Left lung (tissue), 10 donors: ENCODE data around the gene GEMIN2. TPM values are rescaled to one million over a fixed set of nuclear protein-coding genes. Genes with fewer than 3 reads are reported as not detected.
"Not testable (repeated sequence)": the region's sequence is repeated elsewhere in the genome, so short reads cannot be mapped to it uniquely, and the experiment has no call there.

ENCODE experiments used
- ATAC-seq: fragments of 200-7000 bp; cut with Tn5 transposase; one replicate; pipeline ENCODE4 v1.9.1; 2020; ENCODE audit warnings: moderate library complexity
- DNase-seq, 4 donors: peaks; one replicate each; pipeline ENCODE4 v3.0.0-alpha.2; 2013 to 2020
- H3K27ac ChIP-seq, 2 donors: fragments of 200-600 bp; sonication (generic) in 1 of 2; one replicate each; pipeline versions ENCODE4 v1.5.0 to v1.8.0; 2020 to 2021
- H3K27me3 ChIP-seq, 2 donors: fragments of 200-600 bp; sonication (generic) in 1 of 2; one replicate each; pipeline versions ENCODE4 v1.5.0 to v1.8.0; 2020 to 2021
- H3K36me3 ChIP-seq, 2 donors: fragments of 200-600 bp; sonication (generic) in 1 of 2; one replicate each; pipeline versions ENCODE4 v1.5.0 to v1.8.0; 2020 to 2021
- H3K4me1 ChIP-seq, 2 donors: fragments of 200-600 bp; one replicate each; pipeline ENCODE4 v1.8.0; 2021
- H3K4me3 ChIP-seq, 2 donors: fragments of 200-600 bp; sonication (generic) in 1 of 2; one replicate each; pipeline versions ENCODE4 v1.5.0 to v1.8.0; 2020 to 2021; ENCODE audit warnings: mild to moderate bottlenecking in 1 of 2
- H3K9me3 ChIP-seq, 2 donors: fragments of 200-600 bp; sonication (generic) in 1 of 2; one replicate each; pipeline versions ENCODE4 v1.5.0 to v1.8.0; 2020 to 2021
- CTCF ChIP-seq, 2 donors: fragments of 200-600 bp; sonication (generic) in 1 of 2; IDR thresholded peaks; one replicate each; pipeline versions ENCODE4 v1.5.0 to v1.8.0; 2021; ENCODE audit warnings: antibody characterized with exemption in 2 of 2
- intact Hi-C, 2 donors: fragments of 100-400 bp; cut with DNase I; formaldehyde crosslinking; loops; one replicate each; pipeline versions ENCODE4 v1.11.2 to v1.14.2; 2022
- polyA plus RNA-seq, 6 donors: library from polyadenylated mRNA; unstranded; fragments of 120-200 nt; gene quantifications; one replicate each; pipeline ENCODE4 v1.2.1, GENCODE V29; 2013; ENCODE audit not compliant: insufficient read length in 6 of 6
- total RNA-seq, 2 donors: library from RNA; stranded (reverse); fragmentation: NEBNext Ultra II Directional; extraction: Animal tissue kit (Norgen Biotek cat#: 25700); gene quantifications; one replicate each; pipeline ENCODE4 v1.2.1, GENCODE V29; 2021
- donor health status: DM: no; HTN: yes; CAD: no.
- donor health status: DM: no; HTN: no; CAD: no.

Gene GEMIN2
- total and polyA plus RNA-seq, 8 donors, result 7.3 to 26.9 (median 23.1) TPM

- no peak for ATAC-seq
Measured at GRCh38 chr14:39140170-39140569, 26.0 kb downstream of the GEMIN2 start.

GRCh38 chr14:39141623-39142022, 27.5 kb downstream of the GEMIN2 start:
- DNase-seq, H3K27ac ChIP-seq, H3K9me3 ChIP-seq, intact Hi-C loops, H3K4me3 ChIP-seq, H3K4me1 ChIP-seq, H3K27me3 ChIP-seq, ATAC-seq: not testable (repeated sequence)
- H3K36me3 ChIP-seq, result peaks cover 0 to 54% of the 10 kb centered on the region in 2 donors

More at GRCh38 chr14:39140170-39140569, 26.0 kb downstream of the GEMIN2 start:
- H3K9me3 ChIP-seq, result peaks cover 0 to 2% of the 10 kb centered on the region in 2 donors
- H3K27ac ChIP-seq, result no peak overlapping the region
- no peaks in the 10 kb centered on the region for H3K27me3 ChIP-seq
- intact Hi-C loops, result no loop called here
- no peak overlapping the region for H3K4me3 ChIP-seq
- no peak for DNase-seq
- H3K4me1 ChIP-seq, result no peaks in the 10 kb centered on the region
- peaks cover 0 to 67% of the 10 kb centered on the region in 2 donors for H3K36me3 ChIP-seq
- TF ChIP-seq CTCF (IDR thresholded peaks at IDR 0.05), result no peak

- H3K9me3 ChIP-seq, H3K4me3 ChIP-seq, H3K4me1 ChIP-seq, intact Hi-C loops, DNase-seq, ATAC-seq, H3K27ac ChIP-seq, H3K27me3 ChIP-seq: not testable (repeated sequence)
- peaks cover 0 to 56% of the 10 kb centered on the region in 2 donors for H3K36me3 ChIP-seq
Measured at GRCh38 chr14:39143226-39143625, 29.1 kb downstream of the GEMIN2 start.

GRCh38 chr14:39145266-39145966, 31.3 kb downstream of the GEMIN2 start:
- ATAC-seq (no peak), DNase-seq (no peak)
- TF ChIP-seq CTCF (IDR thresholded peaks at IDR 0.05), result no peak
- no peaks in the 10 kb centered on the region for H3K27me3 ChIP-seq
- H3K9me3 ChIP-seq, result peaks cover 0 to 2% of the 10 kb centered on the region in 2 donors
- intact Hi-C loops, result no loop called here
- H3K4me3 ChIP-seq, result no peak overlapping the region
- H3K36me3 ChIP-seq, result peaks cover 0 to 57% of the 10 kb centered on the region in 2 donors
- H3K4me1 ChIP-seq, result no peaks in the 10 kb centered on the region
- H3K27ac ChIP-seq, result no peak overlapping the region

- no peak for TF ChIP-seq CTCF (IDR thresholded peaks at IDR 0.05)
- peaks cover 0 to 91% of the 10 kb centered on the region in 2 donors for H3K36me3 ChIP-seq
- no peaks in the 10 kb centered on the region for H3K27me3 ChIP-seq
- DNase-seq, result no peak
- H3K9me3 ChIP-seq, result no peaks in the 10 kb centered on the region
- ATAC-seq, result no peak
- H3K4me3 ChIP-seq, result no peak overlapping the region
- peak overlapping the region in 1 of 2 donors; percentile 1 for H3K27ac ChIP-seq
- no peaks in the 10 kb centered on the region for H3K4me1 ChIP-seq
- intact Hi-C loops, result no loop called here
Measured at GRCh38 chr14:39154594-39155189, 40.6 kb downstream of the GEMIN2 start.

- Histone ChIP-seq H3K27me3 (no peaks in the 10 kb centered on the region), H3K4me3 (no peak overlapping the region), H3K36me3 (peaks cover 0 to 77% of the 10 kb centered on the region in 2 donors), H3K9me3 (no peaks in the 10 kb centered on the region), H3K27ac (no peak overlapping the region), H3K4me1 (no peaks in the 10 kb centered on the region)
- ATAC-seq, result no peak
- intact Hi-C loops, result no loop called here
- DNase-seq, result no peak
- no peak for TF ChIP-seq CTCF (IDR thresholded peaks at IDR 0.05)
Measured at GRCh38 chr14:39157491-39157890, 43.4 kb downstream of the GEMIN2 start.
